ENCODE measurements around the gene RAMACL. TPM values are rescaled to one million over a fixed set of nuclear protein-coding genes. Genes with fewer than 3 reads are reported as not detected.

RAMACL gene
- total RNA-seq, 1 experiment from 2014 or later, result 0.28 TPM

DNA sequence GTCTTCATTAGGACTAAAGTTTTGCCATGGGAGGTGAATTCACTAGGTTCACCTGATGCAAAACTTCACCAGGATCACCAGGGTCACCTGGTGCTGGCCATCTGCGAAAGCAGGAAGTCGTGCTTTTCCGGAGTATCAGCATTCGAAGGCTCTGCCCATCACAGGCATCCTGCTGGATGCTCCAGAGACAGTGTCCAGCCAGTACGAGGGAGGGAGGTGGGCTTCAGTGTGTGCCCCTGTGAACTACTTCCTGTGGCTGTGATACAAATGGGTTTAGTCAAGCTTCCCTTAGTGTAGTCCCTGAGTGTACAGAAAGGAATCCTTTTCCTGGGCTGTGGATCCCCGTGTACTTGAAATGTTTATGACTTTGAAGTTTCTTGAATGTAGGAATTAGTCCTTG is 44.0 kb upstream of the RAMACL start:
- Histone ChIP-seq H3K23me2 (ENCODE audit: insufficient read length, low read depth, low read length, poor library complexity, severe bottlenecking) (peaks cover 20% of the 10 kb centered on the region), H2BK20ac (ENCODE audit: low read depth, low read length, poor library complexity, severe bottlenecking) (no peak overlapping the region), H4K20me1 (ENCODE audit: control insufficient read depth, insufficient read depth, insufficient read length) (no peaks in the 10 kb centered on the region), H3K14ac (ENCODE audit: insufficient read depth, low read length) (no peak overlapping the region), H3K4me2 (ENCODE audit: insufficient read depth, insufficient read length, low read length) (no peak overlapping the region), H2AFZ (ENCODE audit: low read length) (no peak overlapping the region), H2BK15ac (ENCODE audit: low read depth, low read length) (no peak overlapping the region), H3K23ac (ENCODE audit: insufficient read length, low read depth, low read length) (no peak overlapping the region), H2BK5ac (ENCODE audit: insufficient read length, low read length) (no peak overlapping the region), H3K4me1 (ENCODE audit: insufficient read depth, low read length) (no peaks in the 10 kb centered on the region; the same call in 1 of the 2 replicates), H3K4ac (ENCODE audit: low read depth, low read length) (no peak overlapping the region), H3K79me1 (ENCODE audit: insufficient read depth, low read depth, low read length, poor library complexity, severe bottlenecking) (no peaks in the 10 kb centered on the region), H3K56ac (ENCODE audit: insufficient read length, low read depth, low read length) (no peak overlapping the region), H2AK5ac (ENCODE audit: insufficient read length, low read length) (no peak overlapping the region), H4K91ac (ENCODE audit: insufficient read length, low read depth, low read length) (no peak overlapping the region), H3K79me2 (ENCODE audit: insufficient read depth, low read length) (no peaks in the 10 kb centered on the region), H4K5ac (ENCODE audit: insufficient read length, low read depth, low read length) (no peak overlapping the region), H2BK12ac (ENCODE audit: insufficient read length, low read depth, low read length) (no peak overlapping the region), H3K27ac (ENCODE audit: insufficient read length, low read depth, low read length) (no peak overlapping the region), H3T11ph (ENCODE audit: low read length) (no peak overlapping the region), H3K27me3 (ENCODE audit: insufficient read depth, low read length) (peaks cover 9% of the 10 kb centered on the region; the same call in 1 of the 2 replicates), H2BK120ac (ENCODE audit: low read depth, low read length, poor library complexity, severe bottlenecking) (no peak overlapping the region), H3K9ac (ENCODE audit: extremely low read depth, insufficient read length, low read length) (no peak overlapping the region), H4K8ac (replicated peaks; ENCODE audit: insufficient read length, low read depth, low read length) (no peak overlapping the region), H3K9me3 (ENCODE audit: control insufficient read depth, low read depth, low read length) (no peaks in the 10 kb centered on the region), H3K18ac (ENCODE audit: insufficient read length, low read depth, low read length) (no peak overlapping the region)
- no peak overlapping the region for H3K27ac Mint-ChIP-seq
- DNase-seq, result no peak
- H3K4me1 Mint-ChIP-seq, result peaks cover 42 to 45% of the 10 kb centered on the region in 2 experiments
- whole genome bisulfite sequencing (ENCODE audit: extremely low coverage, insufficient read length, low lambda C conversion rate), result no CpG with 5 or more reads among the region's 6 CpGs
- no peak overlapping the region for H3K4me3 Mint-ChIP-seq
- TF ChIP-seq, protein P1, sequence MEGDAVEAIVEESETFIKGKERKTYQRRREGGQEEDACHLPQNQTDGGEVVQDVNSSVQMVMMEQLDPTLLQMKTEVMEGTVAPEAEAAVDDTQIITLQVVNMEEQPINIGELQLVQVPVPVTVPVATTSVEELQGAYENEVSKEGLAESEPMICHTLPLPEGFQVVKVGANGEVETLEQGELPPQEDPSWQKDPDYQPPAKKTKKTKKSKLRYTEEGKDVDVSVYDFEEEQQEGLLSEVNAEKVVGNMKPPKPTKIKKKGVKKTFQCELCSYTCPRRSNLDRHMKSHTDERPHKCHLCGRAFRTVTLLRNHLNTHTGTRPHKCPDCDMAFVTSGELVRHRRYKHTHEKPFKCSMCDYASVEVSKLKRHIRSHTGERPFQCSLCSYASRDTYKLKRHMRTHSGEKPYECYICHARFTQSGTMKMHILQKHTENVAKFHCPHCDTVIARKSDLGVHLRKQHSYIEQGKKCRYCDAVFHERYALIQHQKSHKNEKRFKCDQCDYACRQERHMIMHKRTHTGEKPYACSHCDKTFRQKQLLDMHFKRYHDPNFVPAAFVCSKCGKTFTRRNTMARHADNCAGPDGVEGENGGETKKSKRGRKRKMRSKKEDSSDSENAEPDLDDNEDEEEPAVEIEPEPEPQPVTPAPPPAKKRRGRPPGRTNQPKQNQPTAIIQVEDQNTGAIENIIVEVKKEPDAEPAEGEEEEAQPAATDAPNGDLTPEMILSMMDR (conservative IDR thresholded peaks at IDR 0.05), result no peak
- no peaks in the 10 kb centered on the region for H3K36me3 Mint-ChIP-seq (ENCODE audit: insufficient read depth in 1 of 3, low read depth in 3 of 3)
- no peaks in the 10 kb centered on the region for H3K9me3 Mint-ChIP-seq
- peaks cover 46% of the 10 kb centered on the region for H3K27me3 Mint-ChIP-seq (ENCODE audit: low read depth)

Measured in H9 (cell line).